ENCODE results near the gene TMEM163. TPM values are rescaled to one million over a fixed set of nuclear protein-coding genes. Genes with fewer than 3 reads are reported as not detected.

TMEM163 gene
- polyA plus RNA-seq, 1 experiment = not detected

DNA sequence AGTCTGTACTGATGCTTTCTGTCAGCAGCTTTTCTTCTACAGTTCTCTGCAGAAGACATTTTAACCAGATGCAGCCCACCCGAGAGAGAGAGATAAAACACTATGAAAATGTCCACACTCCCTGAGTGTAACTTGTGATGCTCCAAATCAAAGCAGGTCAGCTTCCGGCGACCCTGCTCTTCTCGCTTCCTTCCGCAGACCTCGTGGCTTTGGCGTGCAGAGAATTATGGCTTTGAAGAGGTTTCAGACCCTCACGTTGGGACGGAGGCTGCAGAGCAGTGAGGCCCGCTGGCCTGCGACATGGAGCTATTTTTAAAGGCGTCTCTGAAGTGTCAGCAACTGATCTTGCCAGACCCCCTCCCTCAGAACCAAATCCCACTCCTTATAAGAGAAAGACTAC, 41.8 kb downstream of the TMEM163 start:
- no peaks in the 10 kb centered on the region for H3K36me3 ChIP-seq (ENCODE audit: control insufficient read depth, insufficient read depth, low read length)
- no peak overlapping the region for H3K4me3 ChIP-seq (ENCODE audit: low read depth, low read length)
- TF ChIP-seq, protein P1, sequence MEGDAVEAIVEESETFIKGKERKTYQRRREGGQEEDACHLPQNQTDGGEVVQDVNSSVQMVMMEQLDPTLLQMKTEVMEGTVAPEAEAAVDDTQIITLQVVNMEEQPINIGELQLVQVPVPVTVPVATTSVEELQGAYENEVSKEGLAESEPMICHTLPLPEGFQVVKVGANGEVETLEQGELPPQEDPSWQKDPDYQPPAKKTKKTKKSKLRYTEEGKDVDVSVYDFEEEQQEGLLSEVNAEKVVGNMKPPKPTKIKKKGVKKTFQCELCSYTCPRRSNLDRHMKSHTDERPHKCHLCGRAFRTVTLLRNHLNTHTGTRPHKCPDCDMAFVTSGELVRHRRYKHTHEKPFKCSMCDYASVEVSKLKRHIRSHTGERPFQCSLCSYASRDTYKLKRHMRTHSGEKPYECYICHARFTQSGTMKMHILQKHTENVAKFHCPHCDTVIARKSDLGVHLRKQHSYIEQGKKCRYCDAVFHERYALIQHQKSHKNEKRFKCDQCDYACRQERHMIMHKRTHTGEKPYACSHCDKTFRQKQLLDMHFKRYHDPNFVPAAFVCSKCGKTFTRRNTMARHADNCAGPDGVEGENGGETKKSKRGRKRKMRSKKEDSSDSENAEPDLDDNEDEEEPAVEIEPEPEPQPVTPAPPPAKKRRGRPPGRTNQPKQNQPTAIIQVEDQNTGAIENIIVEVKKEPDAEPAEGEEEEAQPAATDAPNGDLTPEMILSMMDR (IDR thresholded peaks at IDR 0.05; ENCODE audit: insufficient read depth, low read depth, low read length) = no peak
- ChIA-PET CTCF (no interaction called here), POLR2A (no interaction called here)
- DNase-seq (ENCODE audit: low read depth) = no peak
- no peaks in the 10 kb centered on the region; the same call in 1 of the 2 replicates for H3K27me3 ChIP-seq (ENCODE audit: control insufficient read depth, insufficient read depth, low read length)

DNA sequence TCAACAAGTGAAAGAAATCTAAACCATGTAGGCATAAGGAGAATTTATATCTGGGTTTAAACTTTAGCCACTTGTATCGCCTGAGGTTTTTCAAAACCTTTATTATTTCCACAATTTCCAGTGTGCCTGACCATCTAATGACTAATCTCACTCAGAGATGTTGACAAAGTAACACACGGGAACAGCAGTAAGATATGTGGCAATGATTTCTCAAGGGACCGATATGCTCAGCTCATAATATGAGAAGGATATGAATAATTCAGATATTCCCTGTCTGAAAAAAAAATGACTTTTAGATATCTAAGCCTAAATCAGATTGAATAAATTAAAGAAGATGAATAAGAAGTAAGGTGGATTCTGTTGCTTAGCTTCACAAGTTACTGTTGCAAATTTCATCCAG, 43.5 kb downstream of the TMEM163 start:
- Histone ChIP-seq H3K36me3 (ENCODE audit: control insufficient read depth, insufficient read depth, low read length) (no peaks in the 10 kb centered on the region), H3K27me3 (ENCODE audit: control insufficient read depth, insufficient read depth, low read length) (no peaks in the 10 kb centered on the region; the same call in 1 of the 2 replicates), H3K4me3 (ENCODE audit: low read depth, low read length) (no peak overlapping the region)
- ChIA-PET POLR2A (no interaction called here), CTCF (interaction anchor here (1.2 kb wide), 1 partner anchor 12 kb away, joined by 3 read pairs; no protein-coding TSS in a partner anchor)
- TF ChIP-seq, protein P1 (IDR thresholded peaks at IDR 0.05; ENCODE audit: insufficient read depth, low read depth, low read length) = no peak
- no peak for DNase-seq (ENCODE audit: low read depth)

DNA sequence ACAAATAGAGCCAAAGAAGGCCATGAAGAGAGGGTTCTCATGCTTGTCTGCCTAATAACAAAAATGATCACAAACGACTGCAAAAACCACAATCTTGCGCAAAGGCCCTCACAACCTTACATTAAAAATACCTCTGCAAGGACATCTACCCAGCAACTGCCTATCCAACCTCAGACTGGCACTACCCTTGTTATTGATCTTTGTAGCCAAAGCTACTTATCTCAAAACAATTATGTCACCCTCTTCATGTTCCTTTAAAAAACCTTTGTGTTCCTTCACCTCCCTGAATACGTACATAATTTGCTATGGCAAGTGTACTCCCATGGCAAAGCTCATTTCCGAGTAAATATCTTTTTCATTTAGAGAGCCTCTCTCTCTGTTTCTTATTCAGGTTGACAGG, 44.1 kb downstream of the TMEM163 start:
- no peak for DNase-seq (ENCODE audit: low read depth)
- Histone ChIP-seq H3K4me3 (ENCODE audit: low read depth, low read length) (no peak overlapping the region), H3K36me3 (ENCODE audit: control insufficient read depth, insufficient read depth, low read length) (no peaks in the 10 kb centered on the region), H3K27me3 (ENCODE audit: control insufficient read depth, insufficient read depth, low read length) (no peaks in the 10 kb centered on the region; the same call in 1 of the 2 replicates)
- TF ChIP-seq, protein P1 (IDR thresholded peaks at IDR 0.05; ENCODE audit: insufficient read depth, low read depth, low read length) = no peak
- CTCF ChIA-PET = no interaction called here
- POLR2A ChIA-PET = no interaction called here

DNA sequence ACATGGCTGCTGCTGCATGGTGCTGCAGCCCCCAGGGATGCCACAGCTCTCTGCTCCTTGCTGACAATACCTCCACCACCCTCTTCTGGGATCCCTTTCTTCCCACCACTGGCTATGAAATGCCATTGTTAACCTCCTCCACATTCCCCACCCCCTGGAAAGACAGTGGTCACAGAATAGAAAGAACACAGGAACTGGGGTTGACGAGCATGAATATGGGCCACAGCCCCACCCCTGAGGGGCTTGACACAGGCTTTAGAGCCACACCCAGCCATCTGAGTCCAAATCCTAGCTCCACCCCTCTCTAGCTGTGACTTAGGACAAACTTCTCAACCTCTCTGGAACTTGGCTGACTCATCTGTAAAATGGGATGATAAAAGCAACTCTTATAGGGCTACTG, 47.3 kb downstream of the TMEM163 start:
- H3K4me3 ChIP-seq (ENCODE audit: low read depth, low read length) = no peak overlapping the region
- H3K36me3 ChIP-seq (ENCODE audit: control insufficient read depth, insufficient read depth, low read length) = no peaks in the 10 kb centered on the region
- ChIA-PET CTCF (no interaction called here), POLR2A (no interaction called here)
- TF ChIP-seq, protein P1 (IDR thresholded peaks at IDR 0.05; ENCODE audit: insufficient read depth, low read depth, low read length) = no peak
- H3K27me3 ChIP-seq (ENCODE audit: control insufficient read depth, insufficient read depth, low read length) = no peaks in the 10 kb centered on the region
- no peak for DNase-seq (ENCODE audit: low read depth)

DNA sequence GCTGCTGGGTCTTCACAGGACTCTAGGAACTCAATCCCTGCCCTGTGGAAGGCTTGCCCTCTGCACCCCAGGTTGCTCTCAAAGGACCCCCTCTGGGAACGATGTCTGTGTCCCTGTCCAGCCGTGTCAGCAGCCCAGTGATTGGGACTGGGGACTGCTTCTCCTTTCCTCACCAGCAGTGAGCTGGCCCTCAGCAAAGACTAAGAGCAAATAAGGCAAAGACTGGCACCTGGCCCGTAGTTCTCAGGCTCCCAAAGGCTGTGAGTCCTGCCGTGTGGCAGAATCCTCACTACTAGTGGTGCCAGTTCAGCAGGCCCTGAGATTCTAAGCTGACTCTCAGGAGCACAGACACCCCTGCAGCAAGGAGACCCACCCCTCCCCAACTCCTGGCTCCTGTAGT, 47.8 kb downstream of the TMEM163 start:
- POLR2A ChIA-PET = no interaction called here
- CTCF ChIA-PET = interaction anchor here (0.5 kb wide), 1 partner anchor 341 kb away, joined by 3 read pairs; no protein-coding TSS in a partner anchor
- DNase-seq (ENCODE audit: low read depth) = no peak
- no peaks in the 10 kb centered on the region for H3K27me3 ChIP-seq (ENCODE audit: control insufficient read depth, insufficient read depth, low read length)
- TF ChIP-seq, protein P1 (IDR thresholded peaks at IDR 0.05; ENCODE audit: insufficient read depth, low read depth, low read length) = no peak
- no peak overlapping the region for H3K4me3 ChIP-seq (ENCODE audit: low read depth, low read length)
- H3K36me3 ChIP-seq (ENCODE audit: control insufficient read depth, insufficient read depth, low read length) = no peaks in the 10 kb centered on the region

All from BJ (cell line).